Stimulated activated CD8-positive, alpha-beta memory T cell treated with anti-CD3 and anti-CD28 coated beads, Interleukin-2, amount 100 ng/mL, for 1 hour (primary cell): Measurements from ENCODE around the gene LARP1B.
A peak's percentile ranks its signal among the peaks of the same experiment; 100 is the strongest.
"Not testable (repeated sequence)": the region's sequence is repeated elsewhere in the genome, so short reads cannot be mapped to it uniquely, and the experiment has no call there.

Experiments
- DNase-seq, 2 donors: peaks; one replicate each; pipeline ENCODE4 v3.0.0-alpha.2; 2020; ENCODE audit warnings: low read depth in 2 of 2

The LARP1B gene

DNA sequence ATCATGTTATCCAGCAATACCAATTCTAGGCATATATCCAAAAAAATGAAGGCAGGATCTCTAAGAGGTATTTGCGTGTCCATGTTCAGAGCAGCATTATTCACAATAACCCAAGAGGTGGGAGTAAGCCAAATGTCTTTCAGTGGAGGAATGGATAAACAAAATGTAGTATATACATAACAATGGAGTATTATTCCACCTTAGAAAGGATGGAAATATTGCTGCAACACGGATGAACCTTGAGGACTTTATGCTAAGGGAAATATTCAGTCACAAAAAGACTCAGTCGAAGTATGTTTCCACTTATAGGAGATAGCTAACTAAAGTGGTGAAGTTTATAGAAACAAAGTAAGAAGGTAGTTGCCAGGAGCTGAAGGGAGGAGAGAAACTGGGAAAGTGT is 74.3 kb downstream of the LARP1B start:
- no peak for DNase-seq

DNA sequence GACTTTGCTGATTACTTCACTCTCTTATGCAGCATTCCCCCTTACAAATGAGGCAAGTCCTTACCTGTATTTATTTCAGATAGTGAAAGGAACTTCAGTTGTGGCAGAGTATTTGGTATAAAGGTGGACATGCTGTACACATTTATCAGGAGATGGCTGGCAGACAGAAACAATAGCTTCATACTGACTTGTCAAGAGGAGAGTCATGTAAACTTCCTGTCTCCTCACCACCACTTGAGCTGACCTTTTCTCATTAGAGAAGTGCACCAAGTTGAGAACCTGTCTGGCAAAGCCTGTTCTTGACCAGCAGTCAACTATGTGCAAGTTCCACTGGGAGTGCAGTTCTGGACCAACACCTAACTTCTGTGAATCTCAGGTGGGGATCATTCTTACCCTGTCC is 80.8 kb downstream of the LARP1B start:
- DNase-seq = no peak

DNA sequence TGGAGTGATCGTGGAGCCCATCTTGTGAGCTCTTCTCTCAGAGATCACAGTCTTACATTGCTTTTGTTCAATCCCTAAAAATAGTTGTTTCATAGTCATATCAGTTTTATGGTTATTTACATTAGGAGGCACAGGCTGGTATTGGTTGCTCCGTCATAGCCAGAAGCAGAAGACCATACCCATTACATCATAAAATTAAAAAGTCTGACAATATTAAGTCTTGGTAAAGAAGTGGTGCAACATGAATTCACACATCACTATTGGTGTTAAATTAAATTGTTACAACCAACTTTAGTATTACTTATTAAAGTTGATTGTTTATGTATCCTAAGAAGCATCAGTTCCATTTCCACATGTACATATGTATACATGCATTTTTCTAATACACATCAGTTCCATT is 84.6 kb downstream of the LARP1B start:
- no peak for DNase-seq

DNA sequence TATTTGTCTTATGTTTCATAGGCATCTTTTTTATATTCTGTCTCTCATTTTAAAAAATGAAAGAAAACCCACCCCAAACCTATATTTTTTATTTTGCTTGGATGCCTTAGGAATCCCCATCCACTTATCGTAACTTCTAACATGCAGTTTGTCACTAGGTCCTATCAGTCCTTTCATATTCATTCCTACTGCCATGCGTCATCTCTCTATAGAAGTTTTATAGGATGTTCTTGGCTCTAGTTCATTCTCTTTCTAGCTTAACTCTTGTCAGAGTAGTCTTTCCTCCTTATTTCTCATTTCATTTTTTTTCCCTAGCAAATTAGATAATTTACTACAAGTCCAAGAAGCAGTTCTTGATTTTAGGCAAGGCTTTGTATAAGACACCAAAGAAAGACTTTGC is 92.7 kb downstream of the LARP1B start:
- DNase-seq = no peak

DNA sequence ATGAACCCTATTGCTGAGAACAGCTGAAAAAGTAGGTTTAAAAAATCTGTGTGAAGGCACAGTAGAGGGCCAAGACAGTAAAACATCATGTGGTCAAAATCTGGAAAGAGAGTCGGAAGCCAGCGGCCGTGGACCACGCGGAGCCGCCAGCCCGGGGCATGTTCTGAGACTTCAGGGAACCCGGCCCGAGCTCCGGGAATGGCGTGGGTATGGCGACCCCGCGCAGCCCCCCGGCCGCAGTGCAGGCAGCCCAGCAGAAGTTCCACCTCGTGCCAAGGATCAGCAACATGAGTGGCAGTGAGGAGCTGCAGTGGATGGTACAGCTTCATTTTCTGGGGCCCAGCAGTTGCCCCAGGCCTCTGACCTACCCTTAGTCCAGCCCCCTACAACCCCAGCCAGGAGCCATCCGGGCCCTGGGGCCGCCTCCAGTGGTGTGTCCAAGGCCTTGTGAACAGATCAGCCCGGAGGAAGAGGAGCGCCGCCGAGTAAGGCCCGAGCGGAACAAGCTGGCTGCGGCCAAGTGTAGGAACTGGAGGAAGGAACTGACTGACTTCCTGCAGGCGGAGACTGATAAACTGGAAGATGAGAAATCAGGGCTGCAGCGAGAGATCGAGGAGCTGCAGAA is 94.2 kb downstream of the LARP1B start:
- no peak for DNase-seq

DNA sequence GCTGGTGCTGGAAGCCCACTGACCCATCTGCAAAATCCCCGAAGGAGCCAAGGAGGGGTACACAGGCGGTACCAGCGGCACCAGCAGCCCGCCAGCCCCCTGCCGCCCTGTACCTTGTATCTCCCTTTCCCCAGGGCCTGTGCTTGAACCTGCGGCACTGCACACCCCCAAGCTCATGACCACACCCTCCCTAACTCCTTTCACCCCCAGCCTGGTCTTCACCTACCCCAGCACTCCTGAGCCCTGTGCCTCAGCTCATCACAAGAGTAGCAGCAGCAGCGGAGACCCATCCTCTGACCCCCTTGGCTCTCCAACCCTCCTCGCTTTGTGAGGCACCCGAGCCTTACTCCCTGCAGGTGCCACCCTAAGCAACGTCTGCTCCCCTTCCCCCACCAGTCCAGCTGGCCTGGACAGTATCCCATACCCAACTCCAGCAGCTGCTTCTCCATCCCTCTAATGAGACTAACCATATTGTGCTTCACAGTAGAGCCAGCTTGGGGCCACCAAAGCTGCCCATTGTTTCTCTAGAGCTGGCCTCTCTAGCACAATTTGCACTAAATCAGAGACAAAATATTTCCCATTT is 94.9 kb downstream of the LARP1B start:
- DNase-seq = no peak

DNA sequence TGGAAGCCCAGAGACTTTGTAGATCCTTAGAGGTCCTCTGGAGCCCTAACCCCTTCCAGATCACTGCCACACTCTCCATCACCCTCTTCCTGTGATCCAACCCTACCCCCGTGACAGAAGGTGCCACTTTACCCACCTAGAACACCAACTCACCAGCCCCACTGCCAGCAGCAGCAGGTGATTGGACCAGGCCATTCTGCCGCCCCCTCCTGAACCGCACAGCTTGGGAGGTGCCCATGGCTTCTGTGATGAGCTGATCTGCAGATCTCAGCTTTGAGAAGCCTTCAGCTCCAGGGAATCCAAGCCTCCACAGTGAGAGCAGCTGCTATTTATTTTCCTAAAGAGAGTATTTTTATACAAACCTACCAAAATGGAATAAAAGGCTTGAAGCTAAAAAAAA is 95.4 kb downstream of the LARP1B start:
- not testable (repeated sequence) for DNase-seq

DNA sequence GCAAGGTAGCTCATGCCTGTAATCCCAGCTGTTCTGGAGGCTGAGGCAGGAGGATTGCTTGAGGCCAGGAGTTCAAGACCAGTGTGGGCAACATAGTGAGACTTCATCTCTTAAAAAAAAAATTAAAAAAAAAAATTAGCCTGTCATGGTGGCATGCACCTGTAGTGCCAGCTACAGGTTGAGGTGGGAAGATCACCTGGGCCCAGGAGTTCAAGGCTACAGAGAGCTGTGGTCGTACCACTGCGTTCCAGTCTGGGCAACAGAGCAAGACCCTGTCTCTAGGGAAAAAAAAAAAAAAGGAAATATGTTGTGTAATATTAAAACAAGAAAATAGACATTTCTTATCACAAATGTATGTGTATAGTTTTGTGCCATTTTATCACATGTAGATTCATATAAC is 97.8 kb downstream of the LARP1B start:
- DNase-seq = no peak

DNA sequence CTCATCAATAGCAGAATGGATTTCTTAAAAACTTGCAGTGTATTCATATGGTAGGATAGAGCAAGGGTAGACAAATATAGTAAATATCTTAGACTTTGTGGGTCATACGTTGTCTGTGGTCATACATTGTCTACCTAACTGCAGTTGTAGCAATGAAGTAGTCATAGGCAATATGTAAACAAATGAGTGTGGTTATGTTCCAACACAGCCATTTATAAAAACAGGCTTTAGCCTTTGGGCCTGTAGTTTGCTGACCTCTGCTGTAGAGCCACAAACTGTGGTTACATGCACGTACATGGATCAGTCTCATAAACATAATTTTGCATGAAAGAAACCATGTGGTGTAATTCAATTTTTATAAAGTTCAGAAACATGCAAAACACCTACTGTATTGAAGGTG is 98.9 kb downstream of the LARP1B start:
- DNase-seq = no peak

DNA sequence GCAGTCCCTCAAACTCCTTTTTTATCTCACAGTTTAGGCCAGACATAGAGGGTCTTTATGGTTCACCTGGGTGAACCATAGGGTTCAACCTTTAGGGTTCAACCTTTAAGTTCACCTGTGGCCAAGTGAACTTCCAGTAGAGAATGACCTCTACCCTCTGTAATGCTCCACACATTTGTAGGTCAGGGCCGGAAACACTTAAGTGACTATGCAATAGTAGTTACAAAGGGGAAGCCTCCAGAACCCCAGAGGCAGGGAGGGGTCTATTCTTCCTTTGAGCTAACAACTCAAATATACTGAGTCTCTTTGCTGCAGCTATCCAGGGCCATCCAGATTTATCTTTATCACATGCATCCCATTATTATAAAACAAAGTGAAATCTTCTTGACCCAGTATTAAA is 100.0 kb downstream of the LARP1B start:
- no peak for DNase-seq

DNA sequence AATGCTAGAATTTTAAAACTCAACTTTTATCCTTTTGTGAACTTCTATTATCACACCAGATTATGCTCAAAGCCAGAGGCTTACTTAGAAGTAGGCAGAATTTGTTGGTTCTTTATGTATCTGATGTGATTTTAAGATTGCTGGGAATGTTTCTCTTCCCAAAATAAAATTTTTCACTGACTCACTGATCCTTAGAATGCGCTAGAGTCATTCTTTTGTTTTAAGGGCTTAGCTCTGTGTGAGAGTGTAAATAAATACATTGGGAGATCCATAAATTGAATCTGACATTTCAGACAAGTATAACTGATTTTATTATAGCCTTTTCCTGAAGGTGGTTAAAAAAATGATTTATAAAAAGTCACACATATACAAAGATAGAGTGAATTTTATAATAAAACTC is 101.3 kb downstream of the LARP1B start:
- no peak for DNase-seq

DNA sequence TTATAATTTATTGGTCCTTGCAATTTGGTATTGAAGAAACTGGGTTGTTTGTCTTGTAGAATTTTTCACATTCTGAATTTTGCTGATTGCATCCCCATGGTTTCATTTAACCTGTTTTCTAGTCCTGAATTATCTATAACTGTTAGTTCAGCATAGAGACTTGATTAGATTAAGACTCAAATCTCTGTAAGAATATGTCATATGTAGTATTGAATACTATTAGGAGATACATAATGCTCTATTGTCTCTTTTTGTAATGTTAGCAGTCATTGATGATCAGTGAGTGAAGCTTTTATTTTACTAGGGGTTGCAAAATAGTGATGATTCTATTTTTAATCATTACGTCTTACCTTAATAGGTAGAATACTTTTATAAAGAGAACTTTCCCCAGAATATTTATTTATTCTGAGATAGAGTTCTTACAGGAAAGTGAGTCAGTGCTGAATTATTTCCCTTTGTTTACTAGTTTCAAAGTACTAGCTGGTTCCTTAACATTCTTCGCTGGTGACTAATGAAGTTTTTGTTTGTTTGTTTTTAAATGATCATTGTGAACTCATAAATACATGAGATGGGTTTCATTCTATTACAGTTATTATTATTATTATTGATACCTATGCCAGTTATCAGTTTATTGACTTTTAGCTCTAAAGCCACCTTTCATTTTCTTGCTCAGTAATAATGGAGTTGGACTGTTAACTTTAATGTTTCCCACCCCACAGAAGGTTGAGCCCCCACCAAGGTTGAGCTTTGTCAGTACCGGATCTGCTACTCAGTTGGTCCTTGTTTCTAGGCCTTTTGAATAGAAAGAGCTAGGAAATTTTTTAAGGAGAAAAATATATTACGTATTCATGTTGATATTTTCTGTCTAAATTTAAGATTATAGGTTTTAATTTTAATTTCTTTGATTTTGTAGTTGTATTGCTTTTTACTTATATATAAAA is 102.3 kb downstream of the LARP1B start:
- DNase-seq = no peak

DNA sequence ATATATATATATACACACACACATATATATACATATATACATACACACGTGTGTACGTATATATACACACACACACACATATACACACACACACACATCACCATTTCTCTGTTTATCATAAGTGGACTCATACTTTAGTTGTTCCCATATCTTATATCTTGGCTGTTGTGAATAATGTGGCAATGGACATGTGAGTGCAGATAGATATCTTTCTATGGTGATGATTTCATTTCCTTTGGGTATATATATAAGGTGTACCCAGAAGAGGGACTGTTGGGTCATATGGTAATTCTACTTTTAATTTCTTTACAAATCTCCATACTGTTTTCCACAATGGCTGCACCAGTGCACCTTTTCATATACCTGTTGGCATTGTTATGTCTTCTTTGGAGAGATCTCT is 105.9 kb downstream of the LARP1B start:
- no peak for DNase-seq

DNA sequence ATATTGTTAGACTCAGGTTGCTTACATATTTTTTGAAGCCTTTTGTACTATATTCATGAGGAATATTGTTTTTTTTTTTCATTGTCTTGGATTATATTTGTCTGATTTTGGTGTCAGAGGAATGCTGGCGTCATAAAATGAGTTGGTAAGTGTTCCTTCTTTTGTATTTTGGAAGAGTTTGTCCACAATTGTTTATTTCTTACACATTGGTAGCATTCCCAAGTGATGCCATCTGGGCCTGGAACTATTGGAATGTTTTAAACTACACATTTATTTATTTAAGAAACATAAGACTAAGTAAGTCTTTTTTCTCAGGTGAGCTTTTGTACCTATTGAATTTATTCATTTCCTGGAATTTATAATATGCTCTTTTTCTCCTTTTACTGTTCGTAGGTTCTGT is 107.6 kb downstream of the LARP1B start:
- no peak for DNase-seq

DNA sequence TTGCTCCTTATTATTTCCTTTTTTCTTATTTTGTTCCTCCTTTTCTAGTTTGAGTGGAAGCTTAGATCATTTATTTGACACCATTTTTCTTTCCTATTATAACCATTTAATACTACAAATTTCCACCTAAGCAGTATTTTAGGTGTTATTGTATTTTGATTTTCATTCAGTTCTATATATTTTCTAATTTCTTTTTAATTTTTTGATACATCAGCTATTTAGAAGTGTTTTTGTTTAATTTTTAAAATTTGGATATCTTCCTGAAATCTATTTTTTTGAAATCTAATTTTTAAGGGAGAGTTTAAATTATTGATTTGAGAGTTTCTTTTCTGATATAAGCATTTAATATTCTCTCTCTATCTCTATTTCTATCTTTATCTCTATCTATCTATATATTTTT is 108.1 kb downstream of the LARP1B start:
- DNase-seq = no peak

DNA sequence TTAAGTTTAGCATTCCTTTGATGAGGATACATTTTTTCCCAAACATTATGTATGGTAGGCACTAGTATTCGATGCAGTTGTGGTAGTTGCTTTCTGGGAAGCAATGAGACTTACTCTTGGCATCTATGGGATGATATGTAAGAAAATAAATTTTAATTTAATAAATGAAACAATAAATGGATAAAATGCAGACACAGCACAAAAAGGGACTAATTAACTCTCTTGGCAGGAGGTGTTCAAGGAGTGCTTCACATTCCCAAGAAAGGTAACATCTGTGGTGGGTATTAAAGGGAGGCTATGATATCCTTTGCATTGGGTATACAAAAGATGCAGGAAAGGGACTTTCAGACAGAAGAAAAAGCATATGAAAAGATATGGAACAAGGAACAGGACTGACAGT is 115.5 kb downstream of the LARP1B start:
- DNase-seq = no peak

DNA sequence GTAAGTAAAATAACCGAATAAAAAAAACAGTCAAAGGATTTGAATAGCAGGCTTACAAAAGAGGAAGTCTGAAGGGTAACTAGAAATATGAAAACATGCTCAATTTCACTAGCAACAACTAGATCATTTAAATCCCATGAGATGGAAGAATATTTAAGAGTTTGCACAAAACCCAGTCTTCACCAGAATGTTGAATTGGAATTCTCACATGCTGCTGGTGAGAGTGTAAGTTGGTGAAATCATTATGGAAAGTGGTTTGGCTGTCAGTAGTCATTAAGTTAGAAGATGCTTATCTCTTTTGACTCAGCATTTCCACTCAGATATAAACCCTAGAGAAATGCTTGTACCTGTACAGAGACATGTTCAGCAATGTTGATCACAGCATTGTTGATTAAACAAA is 116.4 kb downstream of the LARP1B start:
- no peak for DNase-seq

DNA sequence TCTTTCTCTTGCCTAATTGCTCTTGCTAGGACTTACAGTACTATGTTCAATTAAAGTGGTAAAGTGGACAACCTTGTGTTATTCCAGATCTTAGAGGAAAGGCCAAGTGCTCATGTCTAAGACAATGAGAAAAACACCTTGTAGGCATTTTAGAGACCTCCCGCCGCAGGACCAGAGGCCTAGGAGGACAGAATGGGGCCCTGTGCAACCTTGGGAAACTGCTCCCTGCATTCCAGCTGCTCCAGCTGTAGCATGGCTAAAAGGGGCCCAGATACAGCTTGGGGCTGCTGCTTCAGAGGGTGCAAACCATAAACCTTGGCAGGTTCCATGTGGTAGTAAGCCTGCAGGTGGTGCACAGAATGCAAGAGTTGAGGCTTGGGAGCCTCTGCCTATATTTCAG is 125.5 kb downstream of the LARP1B start:
- no peak for DNase-seq

DNA sequence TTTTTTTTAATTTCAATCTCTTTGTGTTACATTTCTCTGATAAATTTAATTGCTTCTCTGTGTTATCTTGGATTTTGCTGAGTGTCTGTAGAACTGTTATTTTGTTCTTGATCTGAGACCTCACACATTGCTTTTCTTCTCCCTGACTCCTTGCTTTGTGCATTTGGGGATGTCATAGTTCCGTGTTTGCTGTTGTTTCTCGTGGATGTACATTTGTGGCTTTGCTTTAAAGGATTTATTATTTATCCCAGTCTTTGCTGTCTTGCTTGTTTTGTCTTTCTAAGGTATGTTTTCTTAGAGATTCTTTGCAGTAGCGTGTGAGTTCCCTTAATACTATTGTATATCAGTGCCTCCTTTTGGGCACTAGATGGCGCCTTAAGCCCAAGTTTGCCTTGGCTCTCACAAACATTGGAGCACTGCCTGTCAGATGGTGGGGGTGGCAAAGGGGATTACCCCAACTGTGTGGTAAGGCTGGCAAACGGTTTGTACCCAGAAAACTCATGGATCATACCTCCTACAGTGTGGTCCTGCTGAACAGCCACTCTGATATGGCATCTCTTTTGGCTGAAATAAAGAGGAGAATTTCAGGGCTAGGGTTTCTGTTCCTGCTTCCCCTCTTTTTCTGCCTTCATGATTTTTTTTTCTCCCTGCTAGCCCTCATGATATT is 130.1 kb downstream of the LARP1B start:
- DNase-seq = peak; percentile 33 to 37

DNA sequence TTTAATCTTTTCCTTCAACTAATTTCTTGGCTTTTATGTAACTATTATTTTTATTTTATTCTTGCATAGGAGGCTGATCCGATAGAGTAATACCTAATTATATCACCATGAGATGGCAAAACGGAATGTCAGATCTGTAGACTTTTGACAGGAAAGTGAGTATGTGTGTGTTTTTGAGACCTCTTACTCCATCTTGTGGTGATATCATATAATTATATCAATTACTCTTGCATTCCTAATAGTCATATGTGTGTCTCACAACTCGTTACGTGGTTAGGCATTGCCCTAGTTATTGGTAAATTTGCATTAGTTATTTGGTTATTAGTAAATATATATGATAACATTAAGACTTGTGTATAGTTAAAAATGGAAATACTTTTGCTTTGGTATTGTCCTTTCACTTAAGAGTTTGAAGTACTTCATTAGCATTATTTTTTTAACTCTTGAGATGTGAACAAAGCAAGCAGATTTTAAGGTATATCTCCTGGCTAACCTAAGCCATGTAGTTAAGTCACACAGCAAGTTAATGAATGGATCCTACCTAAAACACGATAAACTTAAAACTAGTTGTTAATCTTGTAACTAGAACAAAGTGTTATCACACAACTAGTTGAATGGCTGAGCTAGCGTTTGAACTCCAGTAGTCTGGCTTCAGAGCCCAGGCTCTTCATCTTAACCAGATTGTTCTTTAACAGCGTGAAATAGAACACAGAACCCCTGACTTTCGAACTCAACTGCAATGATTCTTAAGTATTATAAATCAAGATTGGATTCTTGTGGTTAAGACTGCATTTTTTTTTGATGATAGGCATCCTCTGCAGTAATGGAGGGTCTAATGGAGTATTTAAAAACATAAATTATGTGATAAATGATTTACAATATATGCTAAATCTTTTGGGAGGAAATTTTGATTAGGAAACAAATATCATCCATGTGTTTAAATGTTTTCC is 159.4 kb downstream of the LARP1B start:
- no peak for DNase-seq

DNA sequence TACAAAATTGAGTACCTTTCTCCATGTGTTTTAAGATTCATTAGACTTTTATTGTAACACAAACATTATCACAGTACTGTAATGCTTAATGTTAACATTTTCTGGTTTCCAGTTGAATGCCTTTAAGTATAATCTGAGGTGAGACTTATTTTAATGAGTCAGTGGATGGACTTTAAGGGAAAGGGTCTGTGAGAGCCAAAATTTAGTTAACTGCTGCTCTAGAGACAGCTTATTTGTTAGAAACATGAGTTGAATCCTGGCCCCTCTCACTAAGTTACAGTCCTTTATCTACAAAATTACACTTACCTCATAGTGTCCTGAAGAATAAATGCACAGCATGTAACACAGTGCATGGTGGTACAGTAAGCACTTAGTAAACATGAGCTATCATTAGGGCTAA is 160.5 kb downstream of the LARP1B start:
- no peak for DNase-seq
